C4-2B (cell line): ENCODE measurements around the gene ACP1.

Source experiments
- ZFX ChIP-seq: fragments of 450-650 bp; IDR thresholded peaks from 2 replicates; pipeline ENCODE4 v1.6.1; 2017
- TF ChIP-seq, protein P1 (sequence below): fragments of 450-650 bp; conservative IDR thresholded peaks from 2 replicates; pipeline ENCODE4 v1.5.1; 2017; ENCODE audit warnings: mild to moderate bottlenecking

DNA sequence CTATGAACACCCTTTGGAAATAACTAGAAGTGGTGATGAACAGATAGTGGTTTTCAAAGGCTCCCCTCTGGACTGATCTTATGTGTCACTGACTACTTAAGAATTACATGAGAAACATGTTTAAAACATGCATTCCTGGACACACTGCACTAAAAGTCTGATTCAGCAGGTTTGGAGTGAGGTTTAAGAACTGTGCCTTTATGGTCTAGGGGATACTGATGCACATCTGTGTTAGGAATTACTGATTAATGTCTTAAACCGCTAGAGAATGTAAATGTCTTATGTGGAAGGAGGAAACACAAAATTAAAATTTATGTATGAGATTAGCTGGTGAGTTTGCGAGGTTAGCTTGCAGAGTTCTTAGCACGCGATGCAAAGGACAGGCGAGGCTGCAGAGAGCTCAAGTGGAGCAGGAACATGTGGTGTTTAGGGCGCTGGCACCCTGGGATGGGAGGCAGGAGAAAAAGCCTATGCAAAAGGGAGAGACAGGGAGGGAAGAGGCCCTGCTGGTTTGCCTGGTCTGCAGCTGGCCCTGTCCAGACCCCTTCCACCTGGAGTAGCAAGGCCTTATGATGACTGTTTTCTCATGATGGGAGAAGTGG is 12.6 kb upstream of the ACP1 start:
- TF ChIP-seq, protein P1, sequence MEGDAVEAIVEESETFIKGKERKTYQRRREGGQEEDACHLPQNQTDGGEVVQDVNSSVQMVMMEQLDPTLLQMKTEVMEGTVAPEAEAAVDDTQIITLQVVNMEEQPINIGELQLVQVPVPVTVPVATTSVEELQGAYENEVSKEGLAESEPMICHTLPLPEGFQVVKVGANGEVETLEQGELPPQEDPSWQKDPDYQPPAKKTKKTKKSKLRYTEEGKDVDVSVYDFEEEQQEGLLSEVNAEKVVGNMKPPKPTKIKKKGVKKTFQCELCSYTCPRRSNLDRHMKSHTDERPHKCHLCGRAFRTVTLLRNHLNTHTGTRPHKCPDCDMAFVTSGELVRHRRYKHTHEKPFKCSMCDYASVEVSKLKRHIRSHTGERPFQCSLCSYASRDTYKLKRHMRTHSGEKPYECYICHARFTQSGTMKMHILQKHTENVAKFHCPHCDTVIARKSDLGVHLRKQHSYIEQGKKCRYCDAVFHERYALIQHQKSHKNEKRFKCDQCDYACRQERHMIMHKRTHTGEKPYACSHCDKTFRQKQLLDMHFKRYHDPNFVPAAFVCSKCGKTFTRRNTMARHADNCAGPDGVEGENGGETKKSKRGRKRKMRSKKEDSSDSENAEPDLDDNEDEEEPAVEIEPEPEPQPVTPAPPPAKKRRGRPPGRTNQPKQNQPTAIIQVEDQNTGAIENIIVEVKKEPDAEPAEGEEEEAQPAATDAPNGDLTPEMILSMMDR = no peak
- no peak for TF ChIP-seq ZFX
